Measurements from ENCODE around the gene GRIN2C. TPM values are rescaled to one million over a fixed set of nuclear protein-coding genes. Genes with fewer than 3 reads are reported as not detected.

Gene GRIN2C
- total RNA-seq, 2 donors from 2014 or later: 3.6 TPM; not detected in 1

GRCh38 chr17:74815067-74815466, 44.6 kb downstream of the GRIN2C start:
- TF ChIP-seq, protein P1, sequence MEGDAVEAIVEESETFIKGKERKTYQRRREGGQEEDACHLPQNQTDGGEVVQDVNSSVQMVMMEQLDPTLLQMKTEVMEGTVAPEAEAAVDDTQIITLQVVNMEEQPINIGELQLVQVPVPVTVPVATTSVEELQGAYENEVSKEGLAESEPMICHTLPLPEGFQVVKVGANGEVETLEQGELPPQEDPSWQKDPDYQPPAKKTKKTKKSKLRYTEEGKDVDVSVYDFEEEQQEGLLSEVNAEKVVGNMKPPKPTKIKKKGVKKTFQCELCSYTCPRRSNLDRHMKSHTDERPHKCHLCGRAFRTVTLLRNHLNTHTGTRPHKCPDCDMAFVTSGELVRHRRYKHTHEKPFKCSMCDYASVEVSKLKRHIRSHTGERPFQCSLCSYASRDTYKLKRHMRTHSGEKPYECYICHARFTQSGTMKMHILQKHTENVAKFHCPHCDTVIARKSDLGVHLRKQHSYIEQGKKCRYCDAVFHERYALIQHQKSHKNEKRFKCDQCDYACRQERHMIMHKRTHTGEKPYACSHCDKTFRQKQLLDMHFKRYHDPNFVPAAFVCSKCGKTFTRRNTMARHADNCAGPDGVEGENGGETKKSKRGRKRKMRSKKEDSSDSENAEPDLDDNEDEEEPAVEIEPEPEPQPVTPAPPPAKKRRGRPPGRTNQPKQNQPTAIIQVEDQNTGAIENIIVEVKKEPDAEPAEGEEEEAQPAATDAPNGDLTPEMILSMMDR (IDR thresholded peaks at IDR 0.05): no peak
- TF ChIP-seq POLR2AphosphoS5 (IDR thresholded peaks at IDR 0.05) (no peak), POLR2A (IDR thresholded peaks at IDR 0.05) (no peak)
- no peaks in the 10 kb centered on the region for H3K36me3 ChIP-seq
- H3K4me1 ChIP-seq (replicated peaks): no peaks in the 10 kb centered on the region
- no peak overlapping the region for H3K4me3 ChIP-seq
- WGBS: 95% methylated on average over 7 of the region's 7 CpGs
- no peak overlapping the region for H3K27ac ChIP-seq
- intact Hi-C loops (cut with DNase I): no loop called here
- H3K9me3 ChIP-seq: no peaks in the 10 kb centered on the region
- H3K27me3 ChIP-seq (replicated peaks; ENCODE audit: insufficient read depth): no peaks in the 10 kb centered on the region
- no peak for DNase-seq (ENCODE audit: low spot score)

DNA sequence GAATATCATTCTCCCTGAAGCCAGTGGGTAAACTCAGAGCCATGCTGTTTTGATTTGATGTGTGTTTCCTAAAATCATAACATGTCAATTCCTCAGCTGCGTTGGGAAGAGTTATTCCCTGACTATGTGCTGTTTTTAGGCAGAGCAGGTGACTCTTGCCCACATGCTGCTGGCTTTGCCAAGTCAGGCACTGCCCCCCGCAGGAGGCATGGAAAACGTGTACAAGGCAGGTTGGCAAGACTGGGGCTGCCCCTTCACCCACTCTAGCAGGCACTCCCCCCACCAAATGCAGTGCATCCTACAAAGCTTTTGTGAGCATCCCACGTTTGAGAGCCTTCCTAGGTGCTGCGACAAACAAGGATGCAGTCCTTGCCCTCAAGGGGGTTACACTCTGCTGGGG, 45.2 kb downstream of the GRIN2C start:
- intact Hi-C loops (cut with DNase I): no loop called here

DNA sequence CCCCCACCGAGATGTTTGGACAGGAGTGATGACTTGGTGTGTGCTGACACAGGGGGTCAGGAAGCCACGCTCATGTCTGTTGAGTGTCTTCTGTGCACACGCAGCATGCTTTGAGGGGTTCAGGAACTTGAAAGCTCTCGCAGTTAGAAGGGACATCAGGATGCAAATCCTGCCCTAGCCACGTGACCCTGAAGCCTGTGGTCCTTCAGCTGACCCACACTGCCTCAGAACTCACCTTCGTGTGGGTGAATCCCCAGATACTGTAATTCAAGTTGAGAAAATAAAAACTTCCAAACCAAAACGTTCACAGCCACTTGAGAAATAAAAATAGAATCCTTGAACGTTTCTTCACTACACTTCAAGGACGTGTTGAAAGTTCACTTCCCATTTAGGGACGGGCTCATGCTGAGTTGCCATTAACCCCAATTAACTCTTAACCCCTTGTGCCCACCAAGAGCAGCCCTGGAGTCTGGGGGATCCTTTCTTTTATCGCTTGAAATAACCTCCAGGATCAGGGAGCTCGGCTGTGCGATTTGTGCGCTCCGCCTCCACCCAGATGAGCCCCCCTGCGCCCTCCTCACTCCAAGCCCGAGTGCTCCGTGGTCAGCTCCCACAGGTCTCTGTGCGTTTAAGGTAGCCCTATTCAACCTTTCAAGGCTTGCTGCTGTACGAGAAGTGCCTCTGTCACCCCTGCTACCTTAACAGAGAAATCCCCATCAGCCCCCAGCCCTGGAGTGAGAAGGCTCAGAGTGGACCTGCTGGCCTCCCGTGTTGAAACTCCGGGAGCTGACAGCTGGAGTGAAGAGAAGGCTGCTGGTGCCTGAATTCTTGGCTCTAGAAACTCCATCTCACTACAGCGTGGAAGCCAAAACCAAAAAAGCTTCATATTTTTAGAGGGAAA, 47.3 kb downstream of the GRIN2C start:
- intact Hi-C loops (cut with DNase I): no loop called here
- H3K27ac ChIP-seq: no peak overlapping the region

More for the DNA sequence above, 45.2 kb downstream of the GRIN2C start:
- no peak for DNase-seq (ENCODE audit: low spot score)
- H3K27me3 ChIP-seq (replicated peaks; ENCODE audit: insufficient read depth): no peaks in the 10 kb centered on the region
- H3K9me3 ChIP-seq: no peaks in the 10 kb centered on the region
- no peak overlapping the region for H3K4me3 ChIP-seq
- no peaks in the 10 kb centered on the region for H3K36me3 ChIP-seq
- H3K27ac ChIP-seq: no peak overlapping the region
- TF ChIP-seq, protein P1 (IDR thresholded peaks at IDR 0.05): no peak
- TF ChIP-seq POLR2A (IDR thresholded peaks at IDR 0.05): no peak
- WGBS: 86% methylated on average over 5 of the region's 5 CpGs
- H3K4me1 ChIP-seq (replicated peaks): no peaks in the 10 kb centered on the region

DNA sequence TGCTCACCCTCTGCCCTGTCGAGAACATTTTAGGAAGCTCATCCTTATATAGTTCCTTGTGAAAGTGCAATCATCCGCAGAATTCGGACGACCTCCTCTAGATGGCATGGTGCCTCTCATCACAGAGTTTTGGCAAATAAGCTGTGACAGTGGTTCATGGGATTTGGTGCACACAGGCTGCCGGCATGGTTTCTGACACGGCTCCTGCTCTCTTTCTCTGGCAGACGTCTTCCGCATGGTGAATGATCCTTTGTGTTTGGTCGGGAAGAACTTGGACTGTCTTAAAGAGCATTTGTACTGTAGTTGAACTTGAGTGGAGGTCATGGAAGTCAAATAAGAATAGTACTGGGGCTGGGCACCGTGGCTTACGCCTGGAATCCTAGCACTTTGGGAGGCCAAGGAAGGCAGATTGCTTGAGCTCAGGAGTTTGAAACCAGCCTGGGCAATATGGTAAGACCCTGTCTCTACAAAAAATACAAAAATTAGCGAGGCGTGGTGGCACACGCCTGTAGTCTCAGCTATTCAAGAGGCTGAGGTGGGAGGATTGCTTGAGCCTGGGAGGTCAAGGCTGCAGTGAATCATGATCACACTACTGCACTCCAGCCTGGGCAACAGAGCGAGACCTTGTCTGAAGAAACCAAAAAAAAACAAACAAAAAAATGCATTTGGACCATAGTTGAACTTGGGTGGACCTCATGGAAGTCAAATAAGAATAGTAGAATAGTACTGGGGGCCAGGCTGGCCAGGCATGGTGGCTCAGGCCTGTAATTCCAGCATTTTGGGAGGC, 48.8 kb downstream of the GRIN2C start:
- no peaks in the 10 kb centered on the region for H3K4me1 ChIP-seq (replicated peaks)
- 75% methylated on average over 15 of the region's 15 CpGs for WGBS
- H3K27me3 ChIP-seq (replicated peaks; ENCODE audit: insufficient read depth): no peaks in the 10 kb centered on the region
- TF ChIP-seq POLR2AphosphoS5 (IDR thresholded peaks at IDR 0.05): no peak
- TF ChIP-seq, protein P1 (IDR thresholded peaks at IDR 0.05): no peak
- TF ChIP-seq POLR2A (IDR thresholded peaks at IDR 0.05): no peak
- no peaks in the 10 kb centered on the region for H3K9me3 ChIP-seq
- no peak overlapping the region for H3K4me3 ChIP-seq
- intact Hi-C loops (cut with DNase I): no loop called here
- no peaks in the 10 kb centered on the region for H3K36me3 ChIP-seq
- no peak for DNase-seq (ENCODE audit: low spot score)
- no peak overlapping the region for H3K27ac ChIP-seq

More for the DNA sequence above, 47.3 kb downstream of the GRIN2C start:
- H3K27me3 ChIP-seq (replicated peaks; ENCODE audit: insufficient read depth): no peaks in the 10 kb centered on the region
- no peaks in the 10 kb centered on the region for H3K4me1 ChIP-seq (replicated peaks)
- H3K4me3 ChIP-seq: no peak overlapping the region
- 56% methylated on average over 23 of the region's 23 CpGs for WGBS
- no peak for DNase-seq (ENCODE audit: low spot score)
- no peaks in the 10 kb centered on the region for H3K9me3 ChIP-seq
- H3K36me3 ChIP-seq: no peaks in the 10 kb centered on the region
- TF ChIP-seq, protein P1 (IDR thresholded peaks at IDR 0.05): no peak
- TF ChIP-seq POLR2A (IDR thresholded peaks at IDR 0.05) (no peak), POLR2AphosphoS5 (IDR thresholded peaks at IDR 0.05) (no peak)

Data from prostate gland (tissue), 2 donors.